ENCODE results near the gene TBRG4. TPM values are rescaled to one million over a fixed set of nuclear protein-coding genes. Genes with fewer than 3 reads are reported as not detected.

The TBRG4 gene
- total RNA-seq, 1 experiment from 2014 or later = 137 TPM

- H3K27me3 ChIP-seq = no peaks in the 10 kb centered on the region
- no peak for DNase-seq
- peaks cover 6% of the 10 kb centered on the region for H3K4me1 ChIP-seq
- no peak overlapping the region for H3K27ac ChIP-seq
- H3K36me3 ChIP-seq = peaks cover 21% of the 10 kb centered on the region
- no peak overlapping the region for H3K4me3 ChIP-seq
- no peaks in the 10 kb centered on the region for H3K9me3 ChIP-seq (replicated peaks)
Observed at GRCh38 chr7:45072131-45073030, 39.1 kb downstream of the TBRG4 start.

DNA sequence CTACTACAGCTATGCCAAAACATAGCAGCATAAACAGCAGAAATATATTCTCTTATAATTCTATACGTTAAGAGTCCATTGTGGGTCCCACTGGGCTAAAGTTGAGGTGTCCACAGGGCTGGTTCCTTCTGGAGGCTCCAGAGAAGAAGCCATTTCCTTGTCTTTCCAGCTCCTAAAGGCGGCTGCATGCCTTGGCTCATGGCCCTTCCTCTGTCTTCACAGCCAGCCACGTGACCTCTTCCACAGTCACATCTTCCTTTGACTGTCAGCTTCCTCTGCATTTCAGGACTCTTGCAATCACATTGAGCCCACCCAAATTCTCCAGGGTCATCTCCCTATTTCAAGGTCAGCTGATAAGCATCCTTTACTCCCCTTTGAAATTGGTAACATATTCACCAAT is 40.0 kb downstream of the TBRG4 start:
- no peak overlapping the region for H3K4me3 ChIP-seq
- no peaks in the 10 kb centered on the region for H3K9me3 ChIP-seq (replicated peaks)
- H3K27ac ChIP-seq = no peak overlapping the region
- peaks cover 6% of the 10 kb centered on the region for H3K4me1 ChIP-seq
- DNase-seq = no peak
- no peaks in the 10 kb centered on the region for H3K27me3 ChIP-seq
- H3K36me3 ChIP-seq = peaks cover 16% of the 10 kb centered on the region

DNA sequence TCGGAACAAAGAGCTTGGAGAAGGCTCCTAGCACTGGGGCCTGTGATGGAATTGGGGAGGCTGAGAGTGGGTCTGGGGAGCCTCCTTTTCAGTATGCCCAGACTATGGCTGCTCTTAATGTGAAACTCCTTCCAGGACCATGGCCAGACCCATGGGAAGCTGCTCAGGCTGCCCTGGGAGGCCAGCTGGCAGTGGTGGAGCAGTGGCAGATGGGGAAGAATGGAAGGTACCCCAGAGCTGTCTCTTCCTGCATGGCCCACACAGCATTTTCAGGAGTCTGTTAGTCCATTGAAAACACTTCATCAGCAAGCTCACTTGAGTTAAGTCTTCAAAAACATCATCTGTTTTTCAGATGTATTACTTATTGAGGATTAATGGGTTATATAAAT is 41.2 kb downstream of the TBRG4 start:
- peaks cover 6% of the 10 kb centered on the region for H3K4me1 ChIP-seq
- H3K9me3 ChIP-seq (replicated peaks) = no peaks in the 10 kb centered on the region
- no peaks in the 10 kb centered on the region for H3K27me3 ChIP-seq
- no peak overlapping the region for H3K27ac ChIP-seq
- no peak for DNase-seq
- no peak overlapping the region for H3K4me3 ChIP-seq
- H3K36me3 ChIP-seq = peaks cover 13% of the 10 kb centered on the region

DNA sequence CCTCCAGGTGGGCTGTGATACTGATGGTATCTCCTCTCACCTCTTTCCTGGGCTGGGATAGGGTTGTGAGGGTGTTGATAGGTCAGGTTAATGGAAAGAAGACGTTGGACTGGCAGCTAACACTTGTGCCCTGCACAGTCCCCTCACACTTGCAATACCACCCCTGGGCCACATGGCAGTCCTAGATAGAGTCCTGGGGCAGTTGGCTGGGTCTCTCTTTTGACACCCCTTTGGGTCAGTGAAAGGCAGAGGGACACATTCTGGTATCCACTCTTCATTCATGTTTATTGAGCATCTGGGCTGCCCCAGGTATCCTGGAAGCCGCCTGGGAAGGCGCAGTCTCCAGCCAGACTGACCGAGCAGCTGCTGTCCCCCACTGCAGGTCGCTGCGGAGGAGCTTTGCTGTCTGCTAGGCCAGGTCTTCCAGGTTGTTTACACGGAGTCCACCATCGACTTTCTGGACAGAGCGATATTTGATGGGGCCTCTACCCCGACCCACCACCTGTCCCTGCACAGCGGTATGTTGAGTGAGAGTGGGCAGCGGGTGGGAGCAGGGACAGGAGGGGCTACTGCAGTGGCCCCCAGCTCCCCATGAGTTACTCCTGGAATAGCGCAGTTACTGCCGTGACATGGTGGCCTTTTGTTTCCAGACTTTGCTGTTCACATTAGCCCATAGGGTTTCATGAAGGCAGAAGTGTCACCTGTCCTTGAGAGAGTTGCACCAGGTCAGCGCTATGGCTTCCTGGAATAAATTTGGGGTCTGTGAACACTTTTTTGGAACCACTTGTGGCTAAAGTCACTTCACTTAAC is 41.8 kb downstream of the TBRG4 start:
- Histone ChIP-seq H3K4me3 (no peak overlapping the region), H3K36me3 (peaks cover 14% of the 10 kb centered on the region), H3K27me3 (no peaks in the 10 kb centered on the region), H3K27ac (no peak overlapping the region), H3K4me1 (peaks cover 6% of the 10 kb centered on the region), H3K9me3 (replicated peaks) (no peaks in the 10 kb centered on the region)
- DNase-seq = no peak

- no peaks in the 10 kb centered on the region for H3K27me3 ChIP-seq
- peaks cover 2% of the 10 kb centered on the region for H3K4me1 ChIP-seq
- H3K4me3 ChIP-seq = no peak overlapping the region
- H3K27ac ChIP-seq = no peak overlapping the region
- H3K36me3 ChIP-seq = peaks cover 23% of the 10 kb centered on the region
- no peak for DNase-seq
- H3K9me3 ChIP-seq (replicated peaks) = no peaks in the 10 kb centered on the region
Observed at GRCh38 chr7:45068236-45069023, 43.1 kb downstream of the TBRG4 start.

DNA sequence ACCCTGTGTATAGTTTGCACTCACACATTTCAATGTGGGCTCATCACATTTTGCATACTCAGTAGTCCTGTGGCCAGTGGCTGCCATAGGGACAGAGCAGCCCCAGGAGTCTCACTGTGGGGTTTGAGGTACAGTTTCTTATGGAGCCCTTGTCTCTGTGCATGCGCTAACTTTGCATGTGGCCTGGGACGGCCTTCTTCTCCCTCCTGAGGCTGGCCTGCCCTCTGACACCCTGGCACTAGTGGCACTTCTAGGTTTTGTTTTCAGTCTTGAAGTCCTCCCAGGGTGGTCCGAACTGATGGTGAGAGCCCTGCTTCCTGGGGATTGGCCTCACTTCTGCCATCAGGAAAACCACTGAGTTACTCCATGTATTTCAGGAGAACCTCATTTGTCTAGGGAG is 43.9 kb downstream of the TBRG4 start:
- Histone ChIP-seq H3K9me3 (replicated peaks) (no peaks in the 10 kb centered on the region), H3K4me1 (no peaks in the 10 kb centered on the region), H3K36me3 (peaks cover 23% of the 10 kb centered on the region), H3K27me3 (no peaks in the 10 kb centered on the region), H3K27ac (no peak overlapping the region), H3K4me3 (no peak overlapping the region)
- no peak for DNase-seq

DNA sequence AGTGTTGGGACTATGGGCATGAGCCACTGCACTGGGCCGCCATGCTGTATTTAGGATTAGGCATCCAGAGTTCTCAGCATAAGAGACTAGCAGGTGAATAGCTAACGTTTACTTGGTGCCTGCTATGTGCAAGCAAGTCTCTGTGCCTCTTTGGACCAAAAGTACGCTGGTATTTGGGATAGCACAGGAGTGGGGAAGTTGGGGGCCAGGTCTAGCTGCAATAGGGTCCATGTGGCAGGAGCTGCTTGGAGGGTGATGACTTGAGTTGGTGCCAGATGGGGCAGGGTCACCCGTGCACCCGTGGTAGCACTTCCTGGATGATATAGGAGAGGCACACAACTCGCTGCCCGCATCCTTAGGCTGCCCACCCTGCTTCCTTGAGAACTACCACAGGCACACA is 45.1 kb downstream of the TBRG4 start:
- Histone ChIP-seq H3K9me3 (replicated peaks) (no peaks in the 10 kb centered on the region), H3K4me1 (no peaks in the 10 kb centered on the region), H3K4me3 (no peak overlapping the region), H3K27ac (no peak overlapping the region), H3K36me3 (peaks cover 23% of the 10 kb centered on the region), H3K27me3 (no peaks in the 10 kb centered on the region)
- no peak for DNase-seq

- H3K9me3 ChIP-seq (replicated peaks) = no peaks in the 10 kb centered on the region
- no peak overlapping the region for H3K4me3 ChIP-seq
- no peaks in the 10 kb centered on the region for H3K27me3 ChIP-seq
- no peak overlapping the region for H3K27ac ChIP-seq
- DNase-seq = no peak
- H3K4me1 ChIP-seq = no peaks in the 10 kb centered on the region
- peaks cover 23% of the 10 kb centered on the region for H3K36me3 ChIP-seq
Observed at GRCh38 chr7:45065031-45065995, 46.2 kb downstream of the TBRG4 start.

DNA sequence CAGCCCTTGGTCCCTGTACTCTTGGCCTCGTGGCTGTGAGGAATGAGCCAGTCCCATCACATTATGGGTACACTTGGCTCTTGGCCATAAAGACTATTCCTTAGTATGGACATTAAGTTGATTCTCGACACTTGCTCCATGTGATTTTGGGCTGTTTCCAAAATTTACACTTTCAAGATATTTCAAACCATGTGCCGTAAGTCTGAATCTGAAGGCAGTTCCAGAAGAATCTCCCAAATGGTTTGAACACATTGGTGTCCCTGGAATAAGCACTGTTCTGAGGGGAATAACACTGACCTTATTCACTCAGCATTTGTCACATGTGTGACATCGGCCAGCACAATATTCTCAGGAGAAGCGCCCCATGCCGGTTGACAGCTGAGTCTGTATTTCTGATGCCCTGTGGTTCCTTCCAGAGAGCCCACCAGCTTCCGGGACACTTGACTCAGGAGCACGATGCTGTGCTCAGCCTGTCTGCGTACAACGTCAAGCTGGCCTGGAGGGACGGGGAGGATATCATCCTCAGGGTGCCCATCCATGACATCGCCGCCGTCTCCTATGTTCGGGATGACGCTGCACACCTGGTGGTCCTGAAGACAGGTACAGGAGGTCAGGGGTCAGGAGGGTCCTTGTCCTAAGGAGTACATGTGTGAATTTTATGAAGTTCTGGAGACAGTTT is 47.3 kb downstream of the TBRG4 start:
- H3K36me3 ChIP-seq = peaks cover 16% of the 10 kb centered on the region
- no peak overlapping the region for H3K4me3 ChIP-seq
- H3K27ac ChIP-seq = no peak overlapping the region
- no peaks in the 10 kb centered on the region for H3K9me3 ChIP-seq (replicated peaks)
- no peaks in the 10 kb centered on the region for H3K27me3 ChIP-seq
- no peaks in the 10 kb centered on the region for H3K4me1 ChIP-seq
- no peak for DNase-seq

DNA sequence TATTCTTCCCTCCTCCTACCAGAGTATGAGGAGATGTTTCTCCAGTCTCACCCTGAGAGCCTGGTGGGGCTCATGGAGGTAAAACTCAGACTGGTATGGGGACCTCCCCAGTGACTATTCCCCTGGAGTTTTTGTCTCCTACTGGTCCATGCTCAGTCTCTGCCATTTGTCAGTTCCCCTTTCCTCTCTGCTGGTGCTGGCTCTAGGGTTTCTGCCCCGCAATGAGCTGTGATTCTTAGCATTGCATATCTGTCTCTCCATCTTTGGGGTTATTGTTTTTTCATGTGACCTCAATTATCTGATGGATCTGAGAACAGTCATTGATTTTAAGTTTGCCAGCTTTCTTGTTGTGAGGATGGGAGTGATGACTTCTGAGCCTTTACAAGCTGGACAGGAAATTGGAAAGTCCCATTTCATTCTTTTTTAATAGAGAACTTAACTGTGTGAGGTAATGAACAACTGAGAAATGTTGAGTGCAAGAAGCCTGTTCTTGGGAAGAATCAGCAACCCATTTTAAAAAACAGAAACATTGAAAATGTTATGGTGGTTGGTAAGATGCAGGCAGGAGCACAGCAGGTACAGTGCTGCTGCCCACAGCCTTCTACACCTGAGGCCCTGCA is 49.6 kb downstream of the TBRG4 start:
- H3K27me3 ChIP-seq = no peaks in the 10 kb centered on the region
- no peaks in the 10 kb centered on the region for H3K4me1 ChIP-seq
- H3K36me3 ChIP-seq = peaks cover 13% of the 10 kb centered on the region; the same call in 1 of the 2 replicates
- H3K27ac ChIP-seq = no peak overlapping the region
- H3K9me3 ChIP-seq (replicated peaks) = no peaks in the 10 kb centered on the region
- no peak for DNase-seq
- no peak overlapping the region for H3K4me3 ChIP-seq

DNA sequence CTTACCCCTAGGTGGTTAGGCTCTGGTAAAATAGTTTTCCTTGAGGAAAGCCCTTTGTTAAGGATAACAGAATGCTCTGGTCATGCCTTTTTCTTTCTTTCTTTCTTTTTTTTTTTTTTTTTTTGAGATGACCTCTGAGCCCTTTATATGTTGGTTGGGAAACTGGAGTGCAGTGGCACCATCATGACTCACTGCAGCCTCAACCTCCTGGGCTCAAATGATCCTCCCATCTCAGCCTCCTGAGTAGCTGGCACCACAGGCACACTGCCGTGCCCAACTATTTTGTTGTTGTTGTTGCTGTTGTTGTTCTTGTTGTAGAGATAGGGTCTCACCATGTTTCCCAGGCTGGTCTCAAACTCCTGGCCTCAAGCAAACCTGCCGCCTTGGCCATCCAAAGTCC is 50.1 kb downstream of the TBRG4 start:
- no peak overlapping the region for H3K27ac ChIP-seq
- DNase-seq = no peak
- no peaks in the 10 kb centered on the region for H3K4me1 ChIP-seq
- H3K36me3 ChIP-seq = peaks cover 13% of the 10 kb centered on the region; the same call in 1 of the 2 replicates
- H3K27me3 ChIP-seq = no peaks in the 10 kb centered on the region
- H3K9me3 ChIP-seq (replicated peaks) = no peaks in the 10 kb centered on the region
- no peak overlapping the region for H3K4me3 ChIP-seq

GRCh38 chr7:45060295-45060694 is 51.2 kb downstream of the TBRG4 start:
- H3K27me3 ChIP-seq = no peaks in the 10 kb centered on the region
- H3K27ac ChIP-seq = no peak overlapping the region
- no peak for DNase-seq
- peaks cover 13% of the 10 kb centered on the region; the same call in 1 of the 2 replicates for H3K36me3 ChIP-seq
- H3K4me3 ChIP-seq = no peak overlapping the region
- no peaks in the 10 kb centered on the region for H3K9me3 ChIP-seq (replicated peaks)
- H3K4me1 ChIP-seq = no peaks in the 10 kb centered on the region

DNA sequence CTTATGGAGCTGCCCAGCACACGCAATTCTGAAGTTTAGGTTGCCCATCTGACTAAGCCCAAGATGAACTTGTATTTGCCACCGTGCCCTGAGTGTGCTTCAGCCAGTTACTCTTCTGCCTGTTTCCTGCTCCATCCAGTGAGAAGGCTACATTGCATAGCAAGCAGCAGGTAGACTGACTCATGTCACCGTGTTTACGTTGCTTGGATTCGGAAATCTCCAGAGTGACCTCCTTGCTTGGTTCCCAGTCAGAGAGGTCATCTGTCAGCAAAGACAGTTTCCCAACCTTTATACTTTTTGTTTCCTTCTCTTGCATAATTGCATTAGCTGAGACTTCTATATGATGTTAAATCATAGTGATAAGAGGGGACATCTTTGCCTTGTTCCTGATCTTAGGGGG is 53.6 kb downstream of the TBRG4 start:
- Histone ChIP-seq H3K4me3 (no peak overlapping the region), H3K27ac (no peak overlapping the region), H3K27me3 (no peaks in the 10 kb centered on the region), H3K9me3 (replicated peaks) (no peaks in the 10 kb centered on the region), H3K4me1 (no peaks in the 10 kb centered on the region), H3K36me3 (no peaks in the 10 kb centered on the region)
- DNase-seq = no peak

Measured in SJCRH30 (cell line).